Activated CD8-positive, alpha-beta memory T cell treated with anti-CD3 and anti-CD28 coated beads, Interleukin-2, amount 50 U/mL, for 24 hours (primary cell): ENCODE results near the gene KRT34.
"Not testable (repeated sequence)": the region's sequence is repeated elsewhere in the genome, so short reads cannot be mapped to it uniquely, and the experiment has no call there.

Experiments used
- DNase-seq: peaks from one replicate; pipeline ENCODE4 v3.0.0-alpha.2; 2020; ENCODE audit errors: extremely low read depth

Gene KRT34

DNA sequence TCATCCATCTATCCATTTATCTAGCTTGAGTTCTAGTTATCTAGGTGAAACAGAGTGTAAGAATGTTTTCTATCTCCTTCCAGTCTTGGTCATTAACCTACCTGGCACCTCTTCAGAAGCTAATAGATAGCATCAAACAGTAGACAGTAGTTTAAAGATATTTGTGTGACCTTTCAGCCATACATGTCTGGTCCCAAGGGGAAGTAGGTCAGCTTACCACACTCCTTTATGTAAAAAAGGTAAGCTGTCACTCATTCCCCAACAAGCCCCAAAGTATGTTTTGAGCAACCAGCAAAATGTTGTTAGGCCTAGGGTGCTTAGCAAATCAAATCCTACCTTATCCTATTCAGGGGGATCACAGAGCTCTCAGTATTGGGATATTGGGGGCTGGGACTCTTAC lies 16.0 kb downstream of the KRT34 start:
- no peak for DNase-seq

DNA sequence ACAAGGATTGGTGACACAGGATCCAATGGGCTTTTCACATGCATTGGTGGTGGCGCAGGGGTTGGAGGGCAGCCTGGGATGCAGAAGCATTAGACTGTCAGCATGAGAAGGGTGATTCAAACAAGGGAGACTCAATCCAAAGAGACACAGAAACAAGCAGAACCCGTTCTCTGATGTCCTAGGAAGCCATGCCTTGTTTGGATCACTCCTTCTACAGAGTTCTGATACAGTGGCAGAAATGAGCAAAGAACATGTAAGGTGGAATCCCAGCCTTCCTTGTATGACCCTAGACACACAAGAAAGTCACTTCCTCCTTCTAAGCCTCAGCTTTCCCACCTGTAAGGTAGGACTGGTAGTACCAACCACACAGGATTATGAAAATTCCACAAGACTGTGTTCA lies 18.2 kb downstream of the KRT34 start:
- no peak for DNase-seq

DNA sequence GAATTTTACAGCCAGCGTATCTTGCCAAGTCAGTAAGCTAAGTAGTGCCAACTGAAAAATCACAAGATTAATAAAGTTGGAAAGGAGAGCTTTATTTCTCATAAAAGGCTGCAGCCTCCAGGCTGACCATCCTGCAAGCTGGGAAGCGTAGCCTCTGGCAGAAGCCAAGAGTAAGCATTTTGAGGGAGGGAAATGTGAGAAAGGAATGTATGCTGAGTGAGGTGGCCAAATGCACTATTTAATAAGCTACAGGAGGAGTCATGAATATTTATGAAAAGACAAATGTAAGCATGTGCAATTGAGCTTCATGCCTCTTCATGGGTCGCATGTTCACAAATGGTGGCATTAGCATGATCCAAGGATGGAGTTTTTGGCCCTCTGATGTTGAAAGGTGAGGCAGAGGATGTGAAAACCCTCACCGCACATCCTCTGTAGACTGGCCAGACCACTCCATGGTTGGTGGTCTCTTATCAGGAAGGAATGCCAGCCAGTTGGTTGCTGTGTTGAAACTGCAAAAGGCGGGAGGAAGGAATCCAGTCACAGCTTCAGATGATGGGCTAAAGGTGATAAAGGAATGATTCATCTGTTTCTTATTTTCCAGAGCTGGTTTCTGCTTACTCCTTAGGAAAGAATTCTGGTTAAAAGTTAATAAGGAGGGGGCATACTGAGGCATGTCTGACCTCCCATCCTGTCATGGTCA lies 21.7 kb downstream of the KRT34 start:
- DNase-seq, result no peak

DNA sequence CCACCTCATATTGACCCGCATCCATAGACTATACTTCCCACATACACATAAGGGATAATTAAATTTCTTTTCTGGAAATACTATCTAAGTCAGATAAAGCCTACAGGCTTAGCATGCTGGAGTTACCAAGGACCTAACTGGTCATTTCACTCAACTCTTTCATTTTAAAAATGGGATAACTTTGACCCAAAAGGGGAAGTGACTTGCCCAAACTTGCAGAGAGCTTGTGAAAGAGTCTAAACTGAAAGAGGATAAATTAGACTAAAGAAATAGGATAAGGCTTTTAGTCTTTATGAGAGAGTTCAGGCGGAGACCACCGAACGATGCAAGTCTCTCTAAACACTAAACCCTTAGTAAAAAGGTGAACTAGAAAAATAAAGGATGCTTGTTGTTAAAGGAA lies 27.6 kb downstream of the KRT34 start:
- no peak for DNase-seq

DNA sequence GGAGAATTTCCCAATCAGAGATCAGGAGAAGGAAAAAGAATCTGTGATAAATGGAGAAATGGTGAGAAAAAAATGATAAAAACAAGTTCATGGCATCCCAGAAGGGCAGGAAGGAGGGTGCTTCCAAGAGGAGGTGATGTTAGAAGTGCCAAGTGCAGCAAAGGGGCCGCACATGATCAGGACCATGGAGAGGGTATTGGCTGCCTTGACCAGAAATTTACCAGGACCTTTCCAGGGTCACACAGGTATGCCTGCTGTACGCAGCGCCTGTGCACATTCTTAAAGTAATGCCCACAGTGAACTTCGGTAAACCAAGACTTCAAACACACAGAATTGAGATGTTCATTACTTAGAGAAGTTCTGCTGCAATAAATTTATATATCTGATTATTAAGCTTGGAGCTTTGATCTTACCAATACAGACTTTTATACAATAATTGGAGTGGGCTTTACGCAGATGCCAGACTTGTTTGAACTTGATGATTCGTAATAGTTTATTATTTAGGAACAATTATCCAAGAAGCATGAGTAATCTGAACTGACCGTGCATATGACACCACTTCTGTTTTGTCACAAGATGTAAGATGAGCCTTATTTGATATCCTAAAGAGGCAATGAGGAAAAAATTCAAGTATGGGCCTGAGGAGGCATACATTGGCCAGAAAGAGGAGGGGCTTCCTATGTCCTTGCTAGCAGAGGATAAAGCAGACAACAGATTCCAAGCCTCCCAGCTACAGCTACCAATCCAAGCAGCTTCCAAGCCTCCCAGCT lies 29.3 kb downstream of the KRT34 start:
- DNase-seq, result no peak

DNA sequence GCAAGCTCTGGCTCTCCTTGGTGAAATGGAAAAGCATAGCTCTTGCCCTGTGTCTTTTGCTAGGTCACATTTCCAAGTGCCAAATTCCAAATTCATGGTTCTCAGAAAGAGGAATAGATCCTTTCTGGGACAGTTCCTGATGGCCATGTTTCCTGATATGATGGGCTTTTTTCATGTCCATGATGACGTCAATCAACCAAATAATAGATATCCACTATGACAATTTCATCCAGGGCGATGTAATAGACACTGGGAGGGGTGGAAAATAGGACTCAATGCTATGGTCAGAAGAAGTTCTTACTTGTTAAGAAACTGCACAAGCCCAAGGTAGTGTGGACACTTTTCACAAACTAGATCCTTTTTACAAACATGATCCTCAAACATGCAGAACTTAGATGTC lies 30.9 kb downstream of the KRT34 start:
- DNase-seq, result no peak

DNA sequence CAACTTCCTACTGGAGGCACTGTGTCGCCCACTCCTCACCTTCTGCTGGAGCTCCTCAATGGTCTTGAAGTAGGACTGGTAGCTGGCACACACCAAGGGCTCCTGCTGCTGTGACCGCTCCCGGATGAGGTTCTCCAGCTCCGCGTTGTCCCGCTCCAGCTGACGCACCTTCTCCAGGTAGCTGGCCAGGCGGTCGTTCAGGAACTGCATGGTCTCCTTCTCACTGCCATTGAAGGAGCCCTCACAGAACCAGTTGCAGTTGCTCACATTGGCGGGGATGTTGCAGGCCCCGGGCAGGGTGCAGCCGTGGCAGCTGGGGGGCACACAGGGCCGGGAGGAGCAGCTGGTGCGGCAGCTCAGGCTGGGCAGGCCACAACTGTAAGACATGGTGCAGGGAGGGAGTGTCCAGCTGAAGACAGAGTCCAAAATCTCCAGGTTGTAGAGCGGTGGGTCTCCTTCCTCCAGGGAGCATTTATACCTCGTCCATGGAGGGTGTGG lies 31.7 kb downstream of the KRT34 start, which contains the start of gene KRT33A:
TSS of gene KRT33A (minus strand) at position 448 of the 498 bp plus-strand sequence. CDS start at position 387, 61 bp downstream.
- not testable (repeated sequence) for DNase-seq

DNA sequence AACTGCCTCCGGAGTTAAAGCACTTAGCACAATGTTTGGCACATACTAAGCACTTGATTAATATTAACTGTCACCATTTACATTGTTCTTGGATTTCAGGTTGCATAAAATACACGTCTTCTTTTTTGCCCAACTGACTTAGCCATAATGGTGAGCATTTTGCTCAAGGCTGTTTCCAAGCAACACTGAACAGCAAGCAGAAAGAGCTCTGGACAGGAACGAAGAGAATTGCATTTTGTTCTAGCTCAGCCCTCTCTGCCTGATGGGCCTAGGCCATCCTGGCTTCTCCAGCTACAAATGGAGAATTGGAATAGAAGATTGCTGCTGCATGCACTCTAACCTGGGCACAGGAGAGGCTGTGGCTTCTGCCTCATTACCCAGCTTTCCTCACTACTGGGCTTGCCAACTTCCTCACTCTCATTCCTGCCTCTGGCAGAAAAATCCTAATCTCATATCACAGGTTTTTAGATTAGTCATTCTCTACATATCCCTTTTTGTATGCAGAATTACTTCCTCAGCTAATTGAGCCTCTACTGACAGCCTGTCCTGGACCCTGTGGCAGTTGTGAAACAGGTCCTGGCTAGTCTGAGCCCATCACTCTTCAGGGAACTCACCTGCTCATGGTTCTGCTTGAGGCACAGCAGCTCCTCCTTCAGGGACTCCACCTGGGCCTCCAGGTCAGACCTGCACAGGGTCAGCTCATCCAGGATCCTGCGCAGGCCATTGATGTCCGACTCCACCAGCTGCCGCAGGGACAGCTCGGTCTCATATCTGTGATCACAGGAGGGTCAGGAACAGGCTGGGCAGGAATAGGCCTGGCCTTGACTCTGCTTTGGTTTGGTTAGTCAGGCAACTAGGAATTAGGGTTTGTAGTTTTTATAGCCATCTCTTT lies 34.0 kb downstream of the KRT34 start:
- DNase-seq, result no peak

DNA sequence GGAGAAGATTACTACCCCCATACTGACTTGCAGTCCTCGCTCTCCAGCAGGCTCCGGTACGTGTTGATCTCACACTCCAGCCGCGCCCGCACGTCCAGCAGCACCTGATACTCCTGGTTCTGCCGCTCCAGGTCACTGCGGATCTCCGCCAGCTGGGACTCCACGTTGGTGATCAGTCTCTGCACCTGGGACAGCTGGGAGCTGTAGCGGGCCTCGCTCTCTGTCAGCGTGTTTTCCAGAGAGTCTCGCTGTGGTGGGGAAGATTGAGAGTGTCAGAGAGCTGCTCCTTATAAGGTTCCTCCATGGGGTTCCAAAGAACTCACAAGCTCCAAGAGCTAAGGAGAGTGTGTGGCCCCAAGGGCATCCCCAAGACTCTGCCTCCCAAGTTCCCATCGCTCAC lies 35.7 kb downstream of the KRT34 start:
- not testable (repeated sequence) for DNase-seq

DNA sequence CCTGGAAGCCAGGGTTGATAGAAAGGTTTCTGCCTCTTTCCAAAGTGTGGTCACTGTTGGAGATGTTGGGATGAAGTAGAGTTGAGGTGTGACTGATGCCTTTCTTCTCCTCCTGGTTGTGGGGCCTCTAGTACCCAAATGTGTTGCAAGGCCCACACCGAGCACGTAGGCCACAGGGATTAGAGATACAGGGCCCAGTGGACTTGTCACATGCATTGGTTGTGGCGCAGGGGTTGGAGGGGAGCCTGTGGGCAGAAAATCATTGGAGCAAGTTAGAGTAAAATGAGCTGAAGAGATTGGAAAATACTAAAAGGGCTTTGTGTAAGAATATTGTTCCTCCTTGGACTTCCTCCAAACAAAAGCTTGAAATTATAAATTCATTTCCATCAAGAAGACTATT lies 36.1 kb downstream of the KRT34 start:
- no peak for DNase-seq

DNA sequence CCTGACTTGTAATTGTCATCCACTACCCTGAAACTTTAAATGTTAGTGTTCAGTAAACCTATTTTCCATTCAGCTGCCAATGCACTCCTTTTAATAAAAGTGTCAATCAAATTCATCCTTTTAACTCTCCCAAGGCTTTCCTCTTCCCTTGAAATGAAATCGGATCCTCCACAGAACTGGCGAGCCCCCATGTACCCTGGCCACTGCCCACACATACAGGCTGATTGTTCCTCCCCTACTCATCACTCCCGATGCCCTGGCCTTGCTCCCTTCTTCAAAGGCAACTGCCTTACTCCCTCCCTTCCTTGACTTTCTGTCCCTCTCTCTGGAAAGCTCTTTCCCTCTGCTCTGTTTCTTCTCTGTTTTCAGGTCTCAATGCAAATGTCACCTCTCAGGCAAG lies 39.1 kb downstream of the KRT34 start:
- no peak for DNase-seq

DNA sequence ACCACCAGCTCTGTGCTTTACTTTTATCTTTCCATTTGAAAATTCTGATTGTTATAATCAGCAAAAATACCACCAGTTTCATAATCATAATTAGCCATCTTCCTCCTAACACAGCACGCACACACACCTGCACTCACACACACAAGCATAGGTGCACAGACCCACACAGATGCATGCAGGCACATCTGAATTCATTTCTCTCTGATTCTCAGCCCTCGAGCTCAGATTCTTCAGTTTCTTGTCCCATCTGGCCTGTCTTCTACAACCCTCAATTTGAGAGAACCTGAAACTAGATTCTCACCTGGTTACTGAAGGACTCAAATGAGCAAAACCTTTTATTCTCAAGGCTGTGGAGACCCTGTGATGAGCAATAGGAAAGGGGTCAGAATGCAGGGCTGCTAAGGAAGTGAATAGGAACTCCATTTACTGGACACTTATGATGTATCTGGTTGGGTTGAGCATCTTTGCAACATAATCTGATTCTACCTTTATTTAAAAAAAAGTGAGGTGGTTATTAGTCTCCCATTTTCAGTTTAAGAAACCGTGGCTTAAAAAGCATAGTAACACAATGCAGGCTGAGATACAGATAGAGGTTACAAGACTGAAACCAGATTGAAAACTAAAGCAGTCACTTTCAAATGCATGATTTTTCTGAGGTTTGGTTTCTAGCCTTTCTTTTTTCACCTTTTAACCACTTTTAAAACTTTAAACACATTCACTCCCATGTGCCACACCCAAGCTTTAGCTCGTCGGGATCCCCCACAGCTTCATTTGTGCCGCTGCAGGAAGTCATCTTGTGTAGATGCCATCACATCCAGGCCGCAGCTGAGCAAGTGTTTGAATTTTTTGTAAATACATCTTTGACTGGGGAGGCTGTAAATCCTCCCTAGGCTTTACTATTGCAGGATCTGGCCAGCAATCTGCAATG lies 40.9 kb downstream of the KRT34 start:
- no peak for DNase-seq

DNA sequence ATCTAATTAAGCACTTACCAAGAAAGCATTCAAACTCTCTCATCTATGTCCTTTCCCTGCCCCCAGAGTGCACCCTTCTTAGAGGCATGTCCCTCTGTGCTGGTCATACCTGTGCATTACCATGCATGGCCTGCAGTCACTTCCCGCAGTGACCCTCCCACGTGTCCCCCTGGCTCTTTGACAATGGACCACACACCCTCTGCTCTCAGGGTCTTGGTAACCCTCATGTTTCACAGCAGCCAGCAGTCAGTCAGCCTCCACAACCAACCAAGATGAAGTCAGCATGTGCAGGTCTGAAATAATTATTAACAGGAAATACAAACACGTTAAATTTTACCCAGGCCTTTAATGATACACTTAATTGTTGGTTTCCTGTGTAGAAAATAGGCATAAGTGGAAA lies 41.6 kb downstream of the KRT34 start:
- DNase-seq, result no peak

DNA sequence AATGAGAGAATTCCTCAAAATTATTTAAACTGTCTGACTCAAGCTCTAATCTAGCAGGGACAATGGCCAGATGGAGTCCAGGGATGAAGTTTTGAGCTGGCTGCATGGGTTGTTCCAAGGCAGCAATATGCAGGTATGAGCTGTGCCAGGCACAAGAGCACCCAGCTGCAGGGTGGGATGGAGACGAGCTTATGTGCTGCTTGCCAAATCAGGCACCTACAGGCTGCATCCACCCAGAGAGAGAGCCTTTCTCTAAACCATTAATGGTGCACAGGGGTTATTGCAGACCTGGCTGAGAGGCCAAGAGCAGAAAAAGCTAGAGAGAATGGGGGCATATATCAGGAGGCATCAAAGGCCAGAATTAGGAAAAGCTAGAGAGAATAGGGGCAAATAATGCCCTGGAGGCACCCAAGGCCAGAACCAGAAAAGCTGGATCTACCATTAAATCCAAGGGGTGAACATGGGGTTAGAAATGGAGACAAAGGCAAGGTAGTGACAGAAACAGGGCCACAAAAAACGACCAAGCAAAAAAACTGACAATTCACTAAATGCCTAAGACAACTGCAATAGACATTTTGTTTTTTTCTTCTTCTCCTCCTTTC lies 42.4 kb downstream of the KRT34 start:
- no peak for DNase-seq

DNA sequence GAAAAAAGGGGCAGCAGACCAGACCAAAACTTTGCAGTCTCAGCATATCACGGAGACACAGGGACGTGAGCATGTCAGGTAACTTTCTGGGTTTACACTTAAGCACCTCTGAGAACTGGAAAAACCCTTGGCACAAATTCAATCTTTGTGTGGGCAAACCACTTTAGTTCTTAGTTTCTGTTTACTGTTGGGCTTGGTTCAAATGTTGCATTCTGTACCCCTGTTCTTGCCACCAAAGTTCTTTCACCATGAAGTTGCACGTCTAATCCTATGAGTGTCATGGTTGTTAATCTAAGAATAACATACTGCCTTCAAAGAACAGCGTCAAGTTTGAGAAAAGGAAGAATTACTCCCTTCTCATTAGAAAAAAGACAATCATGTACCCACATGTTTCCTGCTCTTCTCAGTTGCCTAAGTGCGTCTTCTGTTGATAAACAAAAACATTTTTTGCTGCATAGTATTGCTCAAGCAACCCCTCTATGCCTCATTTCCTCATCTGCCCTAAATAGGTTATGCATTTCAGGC lies 43.1 kb downstream of the KRT34 start:
- DNase-seq, result no peak

DNA sequence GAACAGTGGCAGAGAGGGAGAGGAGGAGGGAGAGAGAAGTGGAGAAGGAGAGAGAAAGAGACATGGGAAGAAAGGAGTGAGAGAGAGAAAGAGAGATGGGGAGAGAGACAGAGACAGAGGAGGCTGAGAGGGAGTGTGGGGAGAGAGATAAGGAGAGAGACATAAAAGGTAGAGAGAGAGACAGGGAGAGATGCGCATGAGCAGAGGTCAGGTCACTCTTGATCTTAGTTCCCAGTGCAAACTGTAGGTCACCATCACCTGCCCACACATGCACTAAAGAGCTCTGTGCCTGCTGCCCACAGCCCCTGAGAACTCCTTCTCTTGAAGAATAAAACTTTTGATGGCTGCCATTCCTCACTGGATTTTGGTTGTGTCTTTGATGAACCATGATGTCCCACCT lies 46.4 kb downstream of the KRT34 start:
- DNase-seq, result no peak

DNA sequence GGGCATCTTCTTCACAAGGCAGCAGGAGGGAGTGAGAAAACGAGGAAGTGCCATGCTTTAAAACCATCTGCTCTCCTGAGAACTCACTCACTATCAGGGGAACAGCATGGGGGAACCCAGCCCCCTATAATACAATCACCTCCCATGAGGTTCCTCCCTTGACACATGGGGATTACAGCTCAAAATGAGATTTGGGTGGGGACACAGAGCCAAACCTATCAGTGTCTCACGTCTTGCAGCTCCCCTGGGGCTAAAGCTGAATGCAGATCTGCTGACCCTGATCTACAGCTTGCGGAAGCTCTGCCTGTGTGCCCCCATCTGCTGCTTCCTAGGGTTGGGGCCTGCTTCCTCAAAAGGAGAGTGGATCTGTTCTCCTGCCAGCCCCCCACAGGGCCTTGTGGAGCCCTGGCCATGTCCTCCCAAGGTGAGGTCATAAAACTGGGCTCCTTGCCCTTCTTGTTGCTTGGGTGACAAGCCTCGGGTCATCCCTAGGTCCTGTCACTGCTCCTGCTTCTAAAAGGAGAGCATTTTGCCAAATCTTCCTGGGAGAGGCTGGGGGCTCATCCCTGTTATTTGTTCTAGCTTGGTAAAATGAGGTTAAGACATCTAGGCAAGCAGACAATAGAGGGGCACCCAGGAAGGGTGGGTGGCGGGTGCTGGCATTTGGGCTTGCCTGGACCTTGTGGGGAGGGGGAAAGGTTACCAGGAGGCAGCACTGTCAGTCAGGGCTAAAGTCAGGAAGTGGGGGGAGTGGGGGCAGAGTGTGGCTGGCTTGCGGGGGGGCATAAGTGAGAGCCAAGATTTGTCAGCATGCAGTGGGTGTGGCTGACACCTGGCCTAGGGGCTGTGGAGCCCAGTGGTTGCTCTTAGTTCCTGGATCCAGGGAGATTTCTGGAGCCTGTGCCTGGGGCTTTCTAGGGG lies 47.5 kb downstream of the KRT34 start:
- no peak for DNase-seq

DNA sequence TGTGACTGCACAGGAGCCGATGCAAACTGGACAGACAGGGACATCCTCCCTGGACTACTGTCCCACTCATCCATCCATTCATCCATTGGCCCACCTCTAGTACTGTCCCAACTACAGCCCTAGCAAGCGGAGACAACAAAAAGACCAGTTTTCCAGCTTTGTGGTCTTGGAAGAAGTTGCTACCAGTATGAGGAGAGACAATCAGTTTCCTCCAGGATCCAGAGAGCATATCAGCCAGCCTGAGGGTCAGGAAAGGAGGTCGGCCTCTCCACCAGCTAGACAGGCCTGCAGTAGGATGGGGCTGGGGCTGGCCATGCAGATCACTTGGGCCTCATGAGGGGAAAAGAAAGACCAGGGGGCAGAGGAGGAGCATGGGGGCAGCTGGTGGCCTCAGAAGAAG lies 48.3 kb downstream of the KRT34 start:
- DNase-seq, result no peak

DNA sequence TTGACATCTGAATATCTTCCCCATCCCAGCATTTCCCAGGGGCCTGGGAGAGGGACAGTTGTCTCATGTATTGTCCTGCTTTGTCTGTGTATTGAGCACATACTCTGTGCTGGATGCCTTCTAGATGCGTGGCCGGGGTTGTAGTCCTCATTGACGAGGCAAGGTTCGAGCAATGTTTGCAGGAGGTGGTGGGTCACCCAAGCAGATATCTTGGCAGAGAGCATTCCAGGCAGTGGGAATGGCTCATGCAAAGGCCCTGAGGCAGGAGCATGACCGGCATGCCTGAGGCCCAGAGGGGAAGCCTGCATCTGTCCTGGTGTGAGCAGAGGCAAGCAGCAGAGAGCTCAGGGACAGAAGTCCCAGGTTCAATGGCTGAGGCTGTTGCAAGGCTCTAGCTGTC lies 49.0 kb downstream of the KRT34 start:
- no peak for DNase-seq
